HCT116 (cell line): ENCODE results near the gene FRMD3. TPM values are rescaled to one million over a fixed set of nuclear protein-coding genes. Genes with fewer than 3 reads are reported as not detected.

Experiments used
- ATAC-seq: fragments of 200-7000 bp; cut with Tn5 transposase; 2 replicates; pipeline ENCODE4 v1.9.1; 2020; ENCODE audit warnings: mild to moderate bottlenecking, moderate library complexity
- BruUV-seq: library from RNA; stranded (reverse); fragments of 400-500 nt; replicated peaks from 2 replicates; lab custom pipeline; 2021; lab: Mats Ljungman, UMichigan
- CTCF ChIA-PET: fragments of 300-600 bp; sonication (Branson Sonifier 250); formaldehyde crosslinking; loops from one replicate; lab custom pipeline; 2021; ENCODE audit warnings: antibody characterized with exemption; lab: Charles Lee
- POLR2A ChIA-PET: fragments of 300-600, 350-600 bp; sonication (Branson Sonifier 250); formaldehyde crosslinking; loops from one replicate; lab custom pipeline; 2021; ENCODE audit warnings: antibody characterized with exemption; lab: Charles Lee
- RAD21 ChIA-PET, 2 experiments: fragments of 300-600 bp; sonication (Branson Sonifier 250); formaldehyde crosslinking; loops; one replicate each; lab custom pipeline; 2023; ENCODE audit warnings: low total read pairs in 2 of 2; ENCODE audit not compliant: uncharacterized antibody in 2 of 2, unreplicated experiment in 2 of 2, low non-redundant PET in 1 of 2; lab: Charles Lee
- DNase-seq: peaks from one replicate; pipeline ENCODE4 v3.0.0-alpha.2; 2010; ENCODE audit warnings: low read depth, low spot score
- H2AFZ ChIP-seq: fragments of 200-600 bp; shearing (Covaris generic), sonication (generic); 2 replicates; pipeline ENCODE4 v1.6.1; 2017; ENCODE audit warnings: low read depth, mixed run types, mixed read lengths, antibody characterized with exemption, low read length; ENCODE audit not compliant: poor library complexity, severe bottlenecking
- H3K27ac ChIP-seq: 2 replicates; pipeline ENCODE4 v1.5.1; 2012; ENCODE audit warnings: low read depth, low read length
- H3K27me3 ChIP-seq: fragments of 200-600 bp; sonication (generic); 2 replicates; pipeline ENCODE4 v1.6.1; 2016; ENCODE audit warnings: mixed run types, low read length, mixed read lengths; ENCODE audit not compliant: insufficient read depth
- H3K36me3 ChIP-seq, 2 experiments: fragments of 200-500 bp in 1 of 2; fragments of 200-600 bp in 1 of 2; sonication (Bioruptor generic) in 1 of 2; sonication (generic) in 1 of 2; 2 replicates each; pipeline versions ENCODE4 v1.5.1 to v1.6.1; 2014 to 2016; ENCODE audit warnings: low read length in 2 of 2, inconsistent platforms in 1 of 2, mixed read lengths in 1 of 2, mixed run types in 1 of 2; ENCODE audit not compliant: insufficient read depth in 2 of 2, control insufficient read depth in 1 of 2
- H3K4me1 ChIP-seq, 2 experiments: fragments of 200-600 bp in 1 of 2; sonication (generic) in 1 of 2; 2 replicates each; pipeline versions ENCODE4 v1.5.1 to v1.6.1; 2012 to 2017; ENCODE audit warnings: low read length in 2 of 2, inconsistent platforms in 1 of 2, mild to moderate bottlenecking in 1 of 2, mixed read lengths in 1 of 2, mixed run types in 1 of 2, moderate library complexity in 1 of 2; ENCODE audit not compliant: insufficient read depth in 2 of 2, control insufficient read depth in 1 of 2
- H3K4me2 ChIP-seq: fragments of 200-600 bp; sonication (generic); 2 replicates; pipeline ENCODE4 v1.6.1; 2017; ENCODE audit warnings: mixed run types, low read length, mixed read lengths
- H3K4me3 ChIP-seq, 2 experiments: fragments of 200-600 bp in 1 of 2; sonication (generic) in 1 of 2; replicated peaks in 1 of 2; 2 replicates each; pipeline ENCODE4 v1.5.1; 2011 to 2016; ENCODE audit warnings: low read length in 2 of 2, control low read depth in 1 of 2, low read depth in 1 of 2, mild to moderate bottlenecking in 1 of 2, mixed read lengths in 1 of 2, mixed run types in 1 of 2
- H3K79me2 ChIP-seq: fragments of 200-600 bp; sonication (generic); 2 replicates; pipeline ENCODE4 v1.6.1; 2017; ENCODE audit warnings: mild to moderate bottlenecking, mixed run types, low read length, moderate library complexity, mixed read lengths; ENCODE audit not compliant: insufficient read depth
- H3K9ac ChIP-seq: fragments of 200-600 bp; sonication (generic); 2 replicates; pipeline ENCODE4 v1.6.1; 2016; ENCODE audit warnings: low read length, mixed read lengths
- H3K9me2 ChIP-seq: fragments of 200-600 bp; sonication (generic), shearing (Covaris generic); 2 replicates; pipeline ENCODE4 v1.6.1; 2017; ENCODE audit warnings: mixed run types, mild to moderate bottlenecking, moderate library complexity; ENCODE audit not compliant: insufficient read depth
- H3K9me3 ChIP-seq, 2 experiments: fragments of 200-500 bp in 1 of 2; fragments of 200-600 bp in 1 of 2; sonication (Bioruptor generic) in 1 of 2; sonication (generic) in 1 of 2; 2 replicates each; pipeline ENCODE4 v1.6.1; 2014 to 2017; ENCODE audit warnings: low read length in 2 of 2, mixed read lengths in 2 of 2, inconsistent platforms in 1 of 2, low read depth in 1 of 2, mild to moderate bottlenecking in 1 of 2, mixed run types in 1 of 2, moderate library complexity in 1 of 2; ENCODE audit not compliant: control insufficient read depth in 1 of 2, insufficient read depth in 1 of 2
- H4K20me1 ChIP-seq: fragments of 200-600 bp; sonication (generic), shearing (Covaris generic); 2 replicates; pipeline ENCODE4 v1.6.1; 2017; ENCODE audit warnings: mixed run types, mild to moderate bottlenecking, moderate library complexity; ENCODE audit not compliant: insufficient read depth
- ATF3 ChIP-seq: IDR thresholded peaks from 2 replicates; pipeline ENCODE4 v1.6.1; 2012
- CEBPB ChIP-seq: IDR thresholded peaks from 2 replicates; pipeline ENCODE4 v1.6.1; 2012; ENCODE audit warnings: low read depth
- EGR1 ChIP-seq: IDR thresholded peaks from 2 replicates; pipeline ENCODE4 v1.6.1; 2012; ENCODE audit warnings: low read depth
- ELF1 ChIP-seq: IDR thresholded peaks from 2 replicates; pipeline ENCODE4 v1.6.1; 2012; ENCODE audit warnings: low read depth, borderline replicate concordance
- EZH2 ChIP-seq: fragments of 200-600 bp; sonication (generic); IDR thresholded peaks from 2 replicates; pipeline ENCODE4 v1.6.1; 2017; ENCODE audit warnings: antibody characterized with exemption, mixed run types
- JUND ChIP-seq: IDR thresholded peaks from 2 replicates; pipeline ENCODE4 v1.6.1; 2012
- MAX ChIP-seq: IDR thresholded peaks from 2 replicates; pipeline ENCODE4 v1.6.1; 2012
- POLR2A ChIP-seq: IDR thresholded peaks from 2 replicates; pipeline ENCODE4 v1.7.0; 2011; ENCODE audit warnings: borderline replicate concordance; ENCODE audit not compliant: insufficient read depth, insufficient read length; ENCODE audit errors: extremely low read depth
- POLR2AphosphoS5 ChIP-seq: IDR thresholded peaks from 2 replicates; pipeline ENCODE4 v1.6.1; 2011; ENCODE audit warnings: mild to moderate bottlenecking, low read depth, low read length, moderate library complexity
- RAD21 ChIP-seq: IDR thresholded peaks from 2 replicates; pipeline ENCODE4 v1.6.1; 2012; ENCODE audit warnings: low read depth, mild to moderate bottlenecking
- SIN3A ChIP-seq: IDR thresholded peaks from 2 replicates; pipeline ENCODE4 v1.6.1; 2012; ENCODE audit warnings: low read depth
- SP1 ChIP-seq: IDR thresholded peaks from 2 replicates; pipeline ENCODE4 v1.6.1; 2012; ENCODE audit warnings: low read depth
- SRF ChIP-seq: IDR thresholded peaks from 2 replicates; pipeline ENCODE4 v1.6.1; 2012; ENCODE audit warnings: low read depth
- TCF7L2 ChIP-seq: IDR thresholded peaks from 2 replicates; pipeline ENCODE4 v1.7.0; 2011; ENCODE audit warnings: borderline replicate concordance, inconsistent platforms; ENCODE audit not compliant: insufficient read depth, insufficient read length; ENCODE audit errors: extremely low read depth
- YY1 ChIP-seq: IDR thresholded peaks from 2 replicates; pipeline ENCODE4 v1.6.1; 2011; ENCODE audit warnings: low read length, low read depth, moderate library complexity, mild to moderate bottlenecking; ENCODE audit not compliant: insufficient replicate concordance; ENCODE audit errors: extremely low read depth
- ZBTB33 ChIP-seq: IDR thresholded peaks from 2 replicates; pipeline ENCODE4 v1.6.1; 2011; ENCODE audit warnings: mild to moderate bottlenecking, low read length, moderate library complexity; ENCODE audit not compliant: insufficient replicate concordance; ENCODE audit errors: extremely low read depth
- ZFX ChIP-seq: fragments of 450-650 bp; IDR thresholded peaks from 2 replicates; pipeline ENCODE4 v1.6.1; 2017
- ZNF274 ChIP-seq: fragments of 200-500 bp; sonication (Bioruptor generic); IDR thresholded peaks from 2 replicates; pipeline ENCODE4 v1.6.1; 2014; ENCODE audit warnings: mild to moderate bottlenecking, low read depth, low read length, inconsistent platforms
- intact Hi-C: fragments of 100-400 bp; cut with micrococcal nuclease; formaldehyde crosslinking; loops from 2 replicates; pipeline ENCODE4 v1.10.0; 2022
- total RNA-seq: library from RNA; stranded (reverse); gene quantifications from one replicate; pipeline ENCODE4 v1.2.1, GENCODE V29; 2021; ENCODE audit not compliant: unreplicated experiment
- TF ChIP-seq, protein P1 (sequence below), 3 experiments: fragments of 200-600 bp in 1 of 3; sonication (generic) in 1 of 3; IDR thresholded peaks in 2 of 3; conservative IDR thresholded peaks in 1 of 3; 2 replicates each; pipeline ENCODE4 v1.5.1; 2012 to 2017; ENCODE audit warnings: low read depth in 2 of 3, low read length in 2 of 3, antibody characterized with exemption in 1 of 3, borderline replicate concordance in 1 of 3, control low read depth in 1 of 3, mild to moderate bottlenecking in 1 of 3, mixed read lengths in 1 of 3, mixed run types in 1 of 3, moderate library complexity in 1 of 3; ENCODE audit not compliant: insufficient read depth in 1 of 3

FRMD3 gene
- total RNA-seq, 1 experiment from 2014 or later = 0.89 TPM

DNA sequence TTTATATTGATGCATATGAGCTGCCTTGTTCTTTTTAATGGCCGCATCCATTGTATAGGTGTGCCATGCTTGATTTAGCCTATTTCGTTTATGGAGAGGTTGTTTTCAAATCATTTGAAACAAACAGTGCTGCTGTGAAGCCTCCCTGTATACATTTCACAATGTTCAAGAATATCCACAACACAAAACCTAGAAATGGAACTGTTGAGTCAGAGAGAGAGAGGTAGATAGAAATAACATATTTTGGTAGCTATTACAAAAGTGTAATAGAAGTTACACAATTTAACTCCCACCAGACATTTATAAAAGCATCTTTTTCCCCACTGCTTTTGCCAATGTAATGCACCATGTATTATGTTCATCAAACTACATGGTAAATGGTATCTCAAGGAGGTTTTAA lies 82.0 kb downstream of the FRMD3 start (continued):
- TF ChIP-seq ZBTB33 = no peak
- no peak for TF ChIP-seq ZNF274
- no peak for TF ChIP-seq POLR2A
- no peak for TF ChIP-seq EZH2
- TF ChIP-seq ELF1 = no peak

GRCh38 chr9:83454076-83454475 lies 84.1 kb downstream of the FRMD3 start:
- Histone ChIP-seq H3K9me2 (no peaks in the 10 kb centered on the region), H4K20me1 (no peaks in the 10 kb centered on the region), H3K4me3 (no peak overlapping the region), H3K79me2 (no peaks in the 10 kb centered on the region), H3K4me2 (no peak overlapping the region), H3K36me3 (no peaks in the 10 kb centered on the region), H3K27me3 (no peaks in the 10 kb centered on the region), H3K27ac (no peak overlapping the region), H3K9me3 (no peaks in the 10 kb centered on the region), H3K9ac (no peak overlapping the region), H2AFZ (no peak overlapping the region), H3K4me1 (no peaks in the 10 kb centered on the region)
- ATAC-seq (no peak), DNase-seq (no peak)
- no peak for TF ChIP-seq SRF
- TF ChIP-seq ZNF274 = no peak
- TF ChIP-seq, protein P1, sequence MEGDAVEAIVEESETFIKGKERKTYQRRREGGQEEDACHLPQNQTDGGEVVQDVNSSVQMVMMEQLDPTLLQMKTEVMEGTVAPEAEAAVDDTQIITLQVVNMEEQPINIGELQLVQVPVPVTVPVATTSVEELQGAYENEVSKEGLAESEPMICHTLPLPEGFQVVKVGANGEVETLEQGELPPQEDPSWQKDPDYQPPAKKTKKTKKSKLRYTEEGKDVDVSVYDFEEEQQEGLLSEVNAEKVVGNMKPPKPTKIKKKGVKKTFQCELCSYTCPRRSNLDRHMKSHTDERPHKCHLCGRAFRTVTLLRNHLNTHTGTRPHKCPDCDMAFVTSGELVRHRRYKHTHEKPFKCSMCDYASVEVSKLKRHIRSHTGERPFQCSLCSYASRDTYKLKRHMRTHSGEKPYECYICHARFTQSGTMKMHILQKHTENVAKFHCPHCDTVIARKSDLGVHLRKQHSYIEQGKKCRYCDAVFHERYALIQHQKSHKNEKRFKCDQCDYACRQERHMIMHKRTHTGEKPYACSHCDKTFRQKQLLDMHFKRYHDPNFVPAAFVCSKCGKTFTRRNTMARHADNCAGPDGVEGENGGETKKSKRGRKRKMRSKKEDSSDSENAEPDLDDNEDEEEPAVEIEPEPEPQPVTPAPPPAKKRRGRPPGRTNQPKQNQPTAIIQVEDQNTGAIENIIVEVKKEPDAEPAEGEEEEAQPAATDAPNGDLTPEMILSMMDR (IDR thresholded peaks at IDR 0.05 in 2 of 3, conservative IDR thresholded peaks at IDR 0.05 in 1 of 3; ENCODE audit: borderline replicate concordance in 1 of 3, insufficient read depth in 1 of 3, low read depth in 2 of 3, low read length in 2 of 3) = no peak
- no peak for TF ChIP-seq POLR2A
- no peak for TF ChIP-seq SP1
- TF ChIP-seq EZH2 = no peak
- no peak for TF ChIP-seq POLR2AphosphoS5
- TF ChIP-seq YY1 = no peak
- TF ChIP-seq CEBPB = no peak
- TF ChIP-seq ATF3 = no peak
- TF ChIP-seq RAD21 = no peak
- no peak for TF ChIP-seq EGR1
- TF ChIP-seq JUND = no peak
- no peak for TF ChIP-seq ELF1
- TF ChIP-seq SIN3A = no peak
- TF ChIP-seq TCF7L2 = no peak
- no peak for TF ChIP-seq MAX
- TF ChIP-seq ZFX = no peak
- ChIA-PET RAD21 (no interaction called here), POLR2A (no interaction called here), CTCF (no interaction called here)
- intact Hi-C loops = no loop called here
- BruUV-seq = no TSS peak
